Hematopoietic multipotent progenitor cell treated with erythropoietin and hydrocortisone succinate and interleukin-3 and kit ligand, for 15 days (in vitro differentiated cells): ENCODE measurements around the gene SH3BP5L.
"Not testable (repeated sequence)": the region's sequence is repeated elsewhere in the genome, so short reads cannot be mapped to it uniquely, and the experiment has no call there.

Experiments used
- DNase-seq: peaks from one replicate; pipeline ENCODE4 v3.0.0-alpha.2; 2015; ENCODE audit warnings: low spot score

SH3BP5L gene

GRCh38 chr1:248850536-248851251, 25.0 kb upstream of the SH3BP5L start:
- DNase-seq, result no peak

GRCh38 chr1:248850124-248850523, 24.4 kb upstream of the SH3BP5L start:
- no peak for DNase-seq

GRCh38 chr1:248849637-248850036, 23.9 kb upstream of the SH3BP5L start:
- DNase-seq, result no peak

- no peak for DNase-seq
Measured at GRCh38 chr1:248849152-248849551, 23.4 kb upstream of the SH3BP5L start.

GRCh38 chr1:248848602-248849001, 22.9 kb upstream of the SH3BP5L start:
- no peak for DNase-seq

GRCh38 chr1:248847956-248848561, 22.3 kb upstream of the SH3BP5L start:
- DNase-seq, result no peak

- no peak for DNase-seq
Measured at GRCh38 chr1:248847181-248847955, 21.7 kb upstream of the SH3BP5L start.

GRCh38 chr1:248844526-248844925, 18.8 kb upstream of the SH3BP5L start:
- DNase-seq, result no peak

GRCh38 chr1:248843687-248844086, 18.0 kb upstream of the SH3BP5L start:
- no peak for DNase-seq

GRCh38 chr1:248842781-248843331, 17.1 kb upstream of the SH3BP5L start:
- no peak for DNase-seq

GRCh38 chr1:248841702-248842395, 16.1 kb upstream of the SH3BP5L start:
- DNase-seq, result peak; percentile 67

- DNase-seq, result no peak
Measured at GRCh38 chr1:248840946-248841345, 15.2 kb upstream of the SH3BP5L start.

GRCh38 chr1:248839168-248839555, 13.4 kb upstream of the SH3BP5L start:
- no peak for DNase-seq

- peak; percentile 86 for DNase-seq
Measured at GRCh38 chr1:248838357-248839167, 12.8 kb upstream of the SH3BP5L start.

- DNase-seq, result peak; percentile 97
Measured at GRCh38 chr1:248837781-248838356, 12.2 kb upstream of the SH3BP5L start, which contains the start of gene ZNF672. Gene ZNF672, plus strand, starts transcription at chr1:248838224. Its CDS starts 9,051 bp downstream, at chr1:248847275.

GRCh38 chr1:248837045-248837780, 11.5 kb upstream of the SH3BP5L start:
- no peak for DNase-seq

GRCh38 chr1:248834343-248834940, 8.7 kb upstream of the SH3BP5L start:
- no peak for DNase-seq

- no peak for DNase-seq
Measured at GRCh38 chr1:248831842-248832241, 6.1 kb upstream of the SH3BP5L start.

- DNase-seq, result not testable (repeated sequence)
Measured at GRCh38 chr1:248830718-248831017, 5.0 kb upstream of the SH3BP5L start.

GRCh38 chr1:248828845-248829244, 3.1 kb upstream of the SH3BP5L start:
- DNase-seq, result peak; percentile 74
